ENCODE measurements around the gene CENPX. TPM values are rescaled to one million over a fixed set of nuclear protein-coding genes. Genes with fewer than 3 reads are reported as not detected.

Gene CENPX
- total RNA-seq, 2 donors from 2014 or later = 16.5 to 24.4 TPM

- H3K4me3 ChIP-seq = no peak overlapping the region
- peaks cover 24% of the 10 kb centered on the region for H3K4me1 ChIP-seq
- no peak for TF ChIP-seq CTCF (IDR thresholded peaks at IDR 0.05)
- TF ChIP-seq POLR2A (IDR thresholded peaks at IDR 0.05) = no peak
- no peak for DNase-seq
- no peaks in the 10 kb centered on the region for H3K36me3 ChIP-seq (replicated peaks in 1 of 2; ENCODE audit: insufficient read depth in 1 of 2, low read depth in 2 of 2)
- ATAC-seq = no peak
- H3K9me3 ChIP-seq = no peaks in the 10 kb centered on the region
- H3K27me3 ChIP-seq = no peaks in the 10 kb centered on the region
- H3K27ac ChIP-seq = peak overlapping the region; percentile 67 to 77 (median 74)
- WGBS, 2 donors = 72 to 76% methylated on average over 14 to 31 of the region's 31 CpGs
- intact Hi-C loops (cut with DNase I) = no loop called here
Measured at GRCh38 chr17:81992306-81993102, 30.2 kb downstream of the CENPX start.

- Histone ChIP-seq H3K4me1 (peaks cover 24% of the 10 kb centered on the region), H3K27ac (peak overlapping the region; percentile 67 to 77 (median 74)), H3K36me3 (replicated peaks in 1 of 2; ENCODE audit: insufficient read depth in 1 of 2, low read depth in 2 of 2) (no peaks in the 10 kb centered on the region), H3K9me3 (no peaks in the 10 kb centered on the region), H3K27me3 (no peaks in the 10 kb centered on the region), H3K4me3 (no peak overlapping the region)
- peak; percentile 91 for ATAC-seq
- intact Hi-C loops (cut with DNase I) = no loop called here
- WGBS, 2 donors = 10 to 20% methylated on average over 6 to 31 of the region's 31 CpGs
- TF ChIP-seq POLR2A (IDR thresholded peaks at IDR 0.05) (peak in 2 of 3 donors; percentile 23 to 27), CTCF (IDR thresholded peaks at IDR 0.05) (peak in 3 of 7 experiments; percentile 14 to 41 (median 41))
- DNase-seq = peak; percentile 86 to 96 (median 92)
Measured at GRCh38 chr17:81991684-81992305, 30.9 kb downstream of the CENPX start.

GRCh38 chr17:81990836-81991683 lies 31.6 kb downstream of the CENPX start:
- intact Hi-C loops (cut with DNase I) = no loop called here
- H3K36me3 ChIP-seq (replicated peaks in 1 of 2; ENCODE audit: insufficient read depth in 1 of 2, low read depth in 2 of 2) = peaks cover 0 to under 1% of the 10 kb centered on the region in 2 donors
- WGBS, 2 donors = 44 to 48% methylated on average over 19 to 25 of the region's 25 CpGs
- H3K9me3 ChIP-seq = no peaks in the 10 kb centered on the region
- ATAC-seq (peak; percentile 2), DNase-seq (peak; percentile 47 to 77 (median 66))
- TF ChIP-seq POLR2A (IDR thresholded peaks at IDR 0.05) (no peak), CTCF (IDR thresholded peaks at IDR 0.05) (no peak)
- H3K4me3 ChIP-seq = no peak overlapping the region
- H3K27ac ChIP-seq = peak overlapping the region; percentile 67 to 77 (median 74)
- H3K27me3 ChIP-seq = no peaks in the 10 kb centered on the region
- H3K4me1 ChIP-seq = peaks cover 24% of the 10 kb centered on the region

GRCh38 chr17:81987161-81987770 lies 35.4 kb downstream of the CENPX start:
- TF ChIP-seq POLR2A (IDR thresholded peaks at IDR 0.05) (no peak), CTCF (IDR thresholded peaks at IDR 0.05) (no peak)
- DNase-seq = no peak

More at GRCh38 chr17:81987161-81987770, 35.4 kb downstream of the CENPX start:
- H3K4me3 ChIP-seq = no peak overlapping the region
- WGBS, 2 donors = 92% methylated on average over 25 to 26 of the region's 26 CpGs
- no peaks in the 10 kb centered on the region for H3K9me3 ChIP-seq
- H3K27me3 ChIP-seq = no peaks in the 10 kb centered on the region
- H3K36me3 ChIP-seq (replicated peaks in 1 of 2; ENCODE audit: insufficient read depth in 1 of 2, low read depth in 2 of 2) = peaks cover 0 to 7% of the 10 kb centered on the region in 2 donors
- H3K27ac ChIP-seq = no peak overlapping the region
- intact Hi-C loops (cut with DNase I) = no loop called here
- ATAC-seq = no peak
- peaks cover 18% of the 10 kb centered on the region for H3K4me1 ChIP-seq

All from body of pancreas (tissue), 4 donors.